Measurements from ENCODE around the gene WDR33.

- TF ChIP-seq CTCF (conservative IDR thresholded peaks at IDR 0.05; ENCODE audit: low read length) (no peak), EZH2phosphoT487 (IDR thresholded peaks at IDR 0.05; ENCODE audit: borderline replicate concordance, low read depth, low read length) (no peak)
These were observed 32.1 kb downstream of the WDR33 start for GRCh38 chr2:127778850-127779249.

All from OCI-LY7 (cell line).